ENCODE results near the gene KCNN3. TPM values are rescaled to one million over a fixed set of nuclear protein-coding genes. Genes with fewer than 3 reads are reported as not detected.

The KCNN3 gene
- total and polyA plus RNA-seq, 2 of the 13 experiments (the other 11 are each of a cell fraction or from before 2014, with no cell fraction given): not detected

- H3K4me1 ChIP-seq (ENCODE audit: insufficient read depth, low read length): peaks cover 8% of the 10 kb centered on the region
- ATAC-seq: no peak
- no peak overlapping the region for H3K4me2 ChIP-seq (ENCODE audit: low read depth, low read length)
- ChIA-PET CTCF (ENCODE audit: low intra/inter-chr PET ratio, low total read pairs) (no interaction called here), POLR2A (no interaction called here)
- H3K9me3 ChIP-seq (ENCODE audit: low read length): no peaks in the 10 kb centered on the region
- intact Hi-C loops (cut with micrococcal nuclease; ENCODE audit: unreplicated experiment) (no loop called here), in situ Hi-C loops (cut with HindIII; ENCODE audit: extremely low pct_ligation_motif_present, low pct_unique_long_range_greater_than_20kb) (no loop called here)
- H3K27me3 ChIP-seq (ENCODE audit: control insufficient read depth in 1 of 2, insufficient read depth in 2 of 2, low read length in 2 of 2): peaks cover 1 to 5% of the 10 kb centered on the region in 2 experiments; a peak in 2 of 5 replicates
- no peak for FAIRE-seq
- BruUV-seq (replicated peaks): no TSS peak
- WGBS (ENCODE audit: low lambda C conversion rate): 44% methylated on average over 16 of the region's 16 CpGs
- no peaks in the 10 kb centered on the region for H3K36me3 ChIP-seq (replicated peaks in 1 of 2; ENCODE audit: control insufficient read depth in 1 of 2, insufficient read depth in 2 of 2, low read length in 2 of 2)
- H4K20me1 ChIP-seq (ENCODE audit: insufficient read depth, low read length): no peaks in the 10 kb centered on the region
- no peak for DNase-seq (ENCODE audit: low spot score)
- no peak overlapping the region for H3K9ac ChIP-seq (ENCODE audit: insufficient read depth, low read depth, low read length)
- no peak overlapping the region for H3K4me3 ChIP-seq (replicated peaks in 1 of 3; ENCODE audit: insufficient read depth in 1 of 3, low read depth in 2 of 3, low read length in 3 of 3)
- TF ChIP-seq REXO4 (CRISPR knock-in tag; IDR thresholded peaks at IDR 0.05; ENCODE audit: borderline replicate concordance): no peak
- no peak for TF ChIP-seq ZNF83 (CRISPR knock-in tag; IDR thresholded peaks at IDR 0.05; ENCODE audit: borderline replicate concordance)
- TF ChIP-seq ZNF569 (CRISPR knock-in tag; IDR thresholded peaks at IDR 0.05; ENCODE audit: borderline replicate concordance): no peak
- TF ChIP-seq HNF1B (CRISPR knock-in tag; IDR thresholded peaks at IDR 0.05): no peak
- no peak for TF ChIP-seq FOXP1 (IDR thresholded peaks at IDR 0.05)
- no peak for TF ChIP-seq FOXP1 (CRISPR knock-in tag; IDR thresholded peaks at IDR 0.05)
- TF ChIP-seq ZNF740 (CRISPR knock-in tag; IDR thresholded peaks at IDR 0.05): no peak
- no peak for TF ChIP-seq HNF4G (IDR thresholded peaks at IDR 0.05; ENCODE audit: borderline replicate concordance, low read depth, low read length)
- TF ChIP-seq HNF4G (CRISPR knock-in tag; IDR thresholded peaks at IDR 0.05; ENCODE audit: borderline replicate concordance, low read depth): no peak
- TF ChIP-seq TMF1 (CRISPR knock-in tag; IDR thresholded peaks at IDR 0.05; ENCODE audit: low read depth): no peak
- no peak for TF ChIP-seq ETV5 (CRISPR knock-in tag; IDR thresholded peaks at IDR 0.05; ENCODE audit: borderline replicate concordance)
- no peak for TF ChIP-seq ZNF644 (CRISPR knock-in tag; IDR thresholded peaks at IDR 0.05; ENCODE audit: low read depth)
- TF ChIP-seq GABPB1 (CRISPR knock-in tag; IDR thresholded peaks at IDR 0.05): no peak
- TF ChIP-seq PAX8 (CRISPR knock-in tag; IDR thresholded peaks at IDR 0.05; ENCODE audit: borderline replicate concordance): no peak
- no peak for TF ChIP-seq FOXJ3 (CRISPR knock-in tag; IDR thresholded peaks at IDR 0.05; ENCODE audit: borderline replicate concordance)
- no peak for TF ChIP-seq STAG1 (CRISPR knock-in tag; IDR thresholded peaks at IDR 0.05)
- TF ChIP-seq ZNF225 (CRISPR knock-in tag; IDR thresholded peaks at IDR 0.05): no peak
- no peak for TF ChIP-seq ZNF687 (CRISPR knock-in tag; IDR thresholded peaks at IDR 0.05)
- no peak for TF ChIP-seq TBX2 (CRISPR knock-in tag; IDR thresholded peaks at IDR 0.05; ENCODE audit: borderline replicate concordance)
- no peak for TF ChIP-seq NFIC (IDR thresholded peaks at IDR 0.05; ENCODE audit: low read length)
- no peak overlapping the region for H2AFZ ChIP-seq (ENCODE audit: low read length)
- H3K27ac ChIP-seq (ENCODE audit: extremely low read length, insufficient read depth, low read length): no peak overlapping the region
- H3K79me2 ChIP-seq (ENCODE audit: insufficient read depth, low read length): no peaks in the 10 kb centered on the region
These were observed 149.5 kb downstream of the KCNN3 start for GRCh38 chr1:154720328-154721297.

Data from HepG2 (cell line).